Endothelial cell of umbilical vein (primary cell): ENCODE measurements around the gene GRM8. TPM values are rescaled to one million over a fixed set of nuclear protein-coding genes. Genes with fewer than 3 reads are reported as not detected.

ENCODE experiments used
- BruUV-seq: library from RNA; stranded (reverse); fragments of 400-500 nt; replicated peaks from 2 replicates; lab custom pipeline; 2021; lab: Mats Ljungman, UMichigan
- CTCF ChIA-PET: fragments of 300-600, 350-600 bp; sonication (Branson Sonifier 250); formaldehyde crosslinking; loops from one replicate; lab custom pipeline; 2021; ENCODE audit warnings: antibody characterized with exemption, inconsistent platforms; lab: Charles Lee
- POLR2A ChIA-PET: fragments of 300-600, 350-600 bp; sonication (Branson Sonifier 250); formaldehyde crosslinking; loops from one replicate; lab custom pipeline; 2021; ENCODE audit warnings: antibody characterized with exemption, inconsistent platforms; lab: Charles Lee
- DNase-seq: peaks from one replicate; pipeline ENCODE4 v3.0.0-alpha.2; 2011; ENCODE audit warnings: low read depth, low spot score
- FAIRE-seq: peaks from 2 replicates; lab custom pipeline; 2011; peaks lifted over from hg19 to GRCh38; lab: Jason Lieb, UNC
- H2AFZ ChIP-seq: 2 replicates; pipeline ENCODE4 v1.6.0; 2012; ENCODE audit warnings: low read depth, low read length, control low read depth, inconsistent platforms
- H3K27ac ChIP-seq: 2 replicates; pipeline ENCODE4 v1.5.1; 2011; ENCODE audit warnings: low read depth, mild to moderate bottlenecking, control low read depth, low read length, moderate library complexity; ENCODE audit not compliant: insufficient read depth
- H3K27me3 ChIP-seq, 2 experiments: 2 replicates each; pipeline versions ENCODE4 v1.6.0 to v1.6.1; 2011; ENCODE audit warnings: low read length in 2 of 2, mixed read lengths in 1 of 2; ENCODE audit not compliant: control insufficient read depth in 2 of 2, insufficient read depth in 2 of 2
- H3K36me3 ChIP-seq, 2 experiments: 2 replicates in 1 of 2; 3 replicates in 1 of 2; pipeline ENCODE4 v1.5.1; 2011; ENCODE audit warnings: low read length in 2 of 2, mild to moderate bottlenecking in 1 of 2, moderate library complexity in 1 of 2; ENCODE audit not compliant: control insufficient read depth in 2 of 2, insufficient read depth in 2 of 2; ENCODE audit errors: extremely low read depth in 1 of 2
- H3K4me1 ChIP-seq: 3 replicates; pipeline ENCODE4 v1.5.1; 2011; ENCODE audit warnings: mild to moderate bottlenecking, low read length; ENCODE audit not compliant: control insufficient read depth, insufficient read depth; ENCODE audit errors: extremely low read depth
- H3K4me2 ChIP-seq: 2 replicates; pipeline ENCODE4 v1.6.1; 2011; ENCODE audit warnings: low read length, control low read depth, mixed read lengths; ENCODE audit not compliant: insufficient read depth
- H3K4me3 ChIP-seq, 3 experiments: fragments of 200-600 bp in 1 of 3; sonication (generic), shearing (Covaris generic) in 1 of 3; replicated peaks in 1 of 3; 2 replicates each; pipeline ENCODE4 v1.5.1; 2011 to 2016; ENCODE audit warnings: control low read depth in 3 of 3, low read length in 3 of 3, mild to moderate bottlenecking in 2 of 3, inconsistent platforms in 1 of 3, low read depth in 1 of 3, moderate library complexity in 1 of 3; ENCODE audit not compliant: insufficient read depth in 1 of 3
- H3K79me2 ChIP-seq: 2 replicates; pipeline ENCODE4 v1.6.0; 2012; ENCODE audit warnings: low read length, inconsistent platforms; ENCODE audit not compliant: control insufficient read depth, insufficient read depth
- H3K9ac ChIP-seq: replicated peaks from 2 replicates; pipeline ENCODE3; 2011; ENCODE audit warnings: low read length, control low read depth; ENCODE audit not compliant: insufficient read depth; ENCODE audit errors: extremely low read depth
- H3K9me1 ChIP-seq: replicated peaks from 3 replicates; pipeline ENCODE4 v1.6.0; 2011; ENCODE audit warnings: mild to moderate bottlenecking, low read length; ENCODE audit not compliant: control insufficient read depth, insufficient read depth; ENCODE audit errors: extremely low read depth
- H3K9me3 ChIP-seq: replicated peaks from 2 replicates; pipeline ENCODE4 v1.5.1; 2012; ENCODE audit warnings: low read length, inconsistent platforms; ENCODE audit not compliant: control insufficient read depth, insufficient read depth
- H4K20me1 ChIP-seq: replicated peaks from 2 replicates; pipeline ENCODE3; 2011; ENCODE audit warnings: mild to moderate bottlenecking, low read length; ENCODE audit not compliant: control insufficient read depth, insufficient read depth; ENCODE audit errors: extremely low read depth
- EZH2 ChIP-seq: IDR thresholded peaks from 2 replicates; pipeline ENCODE4 v1.6.1; 2012; ENCODE audit warnings: borderline replicate concordance, low read depth, mild to moderate bottlenecking, moderate library complexity, low read length, inconsistent platforms; ENCODE audit not compliant: severe bottlenecking
- FOS ChIP-seq: IDR thresholded peaks from 2 replicates; pipeline ENCODE4 v1.6.1; 2011; ENCODE audit warnings: mild to moderate bottlenecking, low read length, moderate library complexity, borderline replicate concordance; ENCODE audit not compliant: insufficient read depth
- GATA2 ChIP-seq: IDR thresholded peaks from 2 replicates; pipeline ENCODE4 v1.7.0; 2011; ENCODE audit warnings: low read depth, mild to moderate bottlenecking, moderate library complexity, mixed read lengths, low read length; ENCODE audit not compliant: insufficient read length, insufficient read depth
- JUN ChIP-seq: IDR thresholded peaks from 2 replicates; pipeline ENCODE4 v1.6.1; 2011; ENCODE audit warnings: borderline replicate concordance, low read depth; ENCODE audit not compliant: insufficient read length, insufficient read depth
- MYC ChIP-seq: IDR thresholded peaks from one replicate; pipeline ENCODE4 v1.6.1; 2011; ENCODE audit warnings: mild to moderate bottlenecking, low read depth, low read length
- POLR2A ChIP-seq: IDR thresholded peaks from 2 replicates; pipeline ENCODE4 v1.6.1; 2012; ENCODE audit warnings: low read depth, mild to moderate bottlenecking, control low read depth, low read length
- POLR2AphosphoS5 ChIP-seq: IDR thresholded peaks from 2 replicates; pipeline ENCODE4 v1.6.1; 2012; ENCODE audit warnings: low read depth, mild to moderate bottlenecking, control low read depth, low read length, moderate library complexity; ENCODE audit not compliant: insufficient read depth
- dilution Hi-C: fragments of 300-500 bp; cut with MboI; formaldehyde crosslinking; loops from one replicate; pipeline ENCODE4 v1.15.0; 2019; ENCODE audit warnings: low sequenced_read_pairs; ENCODE audit not compliant: extremely low pct_ligation_motif_present
- intact Hi-C: fragments of 100-400 bp; cut with micrococcal nuclease; formaldehyde crosslinking; loops from one replicate; pipeline ENCODE4 v1.10.0; 2022
- polyA plus RNA-seq, 4 experiments: library from polyadenylated mRNA; depleted of rRNA in 3 of 4; stranded (reverse) in 3 of 4; unstranded in 1 of 4; fragments of >200 nt; gene quantifications; 2 replicates each; pipeline versions ENCODE4 v1.2.1 to v1.2.3, GENCODE V29; 2011 to 2012; ENCODE audit warnings: missing spikeins in 1 of 4
- total RNA-seq: library from RNA; stranded (reverse); gene quantifications from 2 replicates; pipeline ENCODE4 v1.2.3, GENCODE V29; 2021
- TF ChIP-seq, protein P1 (sequence below), 2 donors: IDR thresholded peaks; 1 replicate in 1 of 2; 2 replicates in 1 of 2; pipeline ENCODE4 v1.5.1; 2011; ENCODE audit warnings: low read length in 2 of 2, mild to moderate bottlenecking in 2 of 2, moderate library complexity in 2 of 2, control low read depth in 1 of 2, inconsistent platforms in 1 of 2, low read depth in 1 of 2; ENCODE audit not compliant: insufficient read depth in 1 of 2; ENCODE audit errors: extremely low read depth in 1 of 2
- TF ChIP-seq, protein P2 (sequence below): IDR thresholded peaks from 2 replicates; pipeline ENCODE4 v1.6.1; 2011; ENCODE audit not compliant: insufficient read depth, insufficient read length

GRM8 gene
- total and polyA plus RNA-seq, 2 donors (not counting 3 experiments of a cell fraction or from before 2014, with no cell fraction given) = not detected

- H3K9me3 ChIP-seq = no peaks in the 10 kb centered on the region
- no peak overlapping the region for H3K4me2 ChIP-seq
- no peaks in the 10 kb centered on the region for H3K79me2 ChIP-seq
- DNase-seq (no peak), FAIRE-seq (no peak)
- CTCF ChIA-PET = no interaction called here
- H4K20me1 ChIP-seq = no peaks in the 10 kb centered on the region
- H3K4me3 ChIP-seq = no peak overlapping the region
- no peaks in the 10 kb centered on the region for H3K9me1 ChIP-seq
- POLR2A ChIA-PET = no interaction called here
- H3K36me3 ChIP-seq = no peaks in the 10 kb centered on the region
- no TSS peak for BruUV-seq
- dilution Hi-C loops (no loop called here), intact Hi-C loops (no loop called here)
- no peaks in the 10 kb centered on the region for H3K4me1 ChIP-seq
- no peak overlapping the region for H3K27ac ChIP-seq
- TF ChIP-seq FOS (no peak), EZH2 (no peak), GATA2 (no peak), JUN (no peak), POLR2A (no peak), POLR2AphosphoS5 (no peak), MYC (no peak)
- TF ChIP-seq, protein P1, sequence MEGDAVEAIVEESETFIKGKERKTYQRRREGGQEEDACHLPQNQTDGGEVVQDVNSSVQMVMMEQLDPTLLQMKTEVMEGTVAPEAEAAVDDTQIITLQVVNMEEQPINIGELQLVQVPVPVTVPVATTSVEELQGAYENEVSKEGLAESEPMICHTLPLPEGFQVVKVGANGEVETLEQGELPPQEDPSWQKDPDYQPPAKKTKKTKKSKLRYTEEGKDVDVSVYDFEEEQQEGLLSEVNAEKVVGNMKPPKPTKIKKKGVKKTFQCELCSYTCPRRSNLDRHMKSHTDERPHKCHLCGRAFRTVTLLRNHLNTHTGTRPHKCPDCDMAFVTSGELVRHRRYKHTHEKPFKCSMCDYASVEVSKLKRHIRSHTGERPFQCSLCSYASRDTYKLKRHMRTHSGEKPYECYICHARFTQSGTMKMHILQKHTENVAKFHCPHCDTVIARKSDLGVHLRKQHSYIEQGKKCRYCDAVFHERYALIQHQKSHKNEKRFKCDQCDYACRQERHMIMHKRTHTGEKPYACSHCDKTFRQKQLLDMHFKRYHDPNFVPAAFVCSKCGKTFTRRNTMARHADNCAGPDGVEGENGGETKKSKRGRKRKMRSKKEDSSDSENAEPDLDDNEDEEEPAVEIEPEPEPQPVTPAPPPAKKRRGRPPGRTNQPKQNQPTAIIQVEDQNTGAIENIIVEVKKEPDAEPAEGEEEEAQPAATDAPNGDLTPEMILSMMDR (IDR thresholded peaks at IDR 0.05; ENCODE audit: extremely low read depth in 1 of 2, insufficient read depth in 1 of 2, low read depth in 1 of 2, low read length in 2 of 2) = no peak
- TF ChIP-seq, protein P2, sequence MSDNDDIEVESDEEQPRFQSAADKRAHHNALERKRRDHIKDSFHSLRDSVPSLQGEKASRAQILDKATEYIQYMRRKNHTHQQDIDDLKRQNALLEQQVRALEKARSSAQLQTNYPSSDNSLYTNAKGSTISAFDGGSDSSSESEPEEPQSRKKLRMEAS = no peak
- H2AFZ ChIP-seq = no peak overlapping the region
- H3K27me3 ChIP-seq = no peaks in the 10 kb centered on the region
- H3K9ac ChIP-seq = no peak overlapping the region
These were observed 808.8 kb downstream of the GRM8 start for GRCh38 chr7:126443951-126444350.
